Neural progenitor cell (in vitro differentiated cells): ENCODE measurements around the gene COP1. TPM values are rescaled to one million over a fixed set of nuclear protein-coding genes. Genes with fewer than 3 reads are reported as not detected.
"Not testable (repeated sequence)": the region's sequence is repeated elsewhere in the genome, so short reads cannot be mapped to it uniquely, and the experiment has no call there.

Experiments used
- DNase-seq: peaks from one replicate; pipeline ENCODE4 v3.0.0-alpha.2; 2016; ENCODE audit warnings: low spot score
- H2AFZ ChIP-seq: fragments of 200-600 bp; sonication (generic); replicated peaks from 2 replicates; pipeline ENCODE4 v1.6.1; 2016; ENCODE audit warnings: antibody characterized with exemption
- H3F3A ChIP-seq: fragments of 200-600 bp; sonication (generic); 2 replicates; pipeline ENCODE4 v1.6.1; 2016; ENCODE audit warnings: antibody characterized with exemption, low read depth
- H3K27ac ChIP-seq: fragments of 200-600 bp; sonication (generic); 2 replicates; pipeline ENCODE4 v1.5.1; 2016; ENCODE audit warnings: mild to moderate bottlenecking
- H3K27me3 ChIP-seq: fragments of 200-600 bp; sonication (generic); 2 replicates; pipeline ENCODE4 v1.6.1; 2016; ENCODE audit warnings: mild to moderate bottlenecking, moderate library complexity
- H3K36me3 ChIP-seq: fragments of 200-600 bp; sonication (generic); 2 replicates; pipeline ENCODE4 v1.5.1; 2016
- H3K4me1 ChIP-seq: fragments of 200-600 bp; sonication (generic); 2 replicates; pipeline ENCODE4 v1.6.1; 2016; ENCODE audit warnings: mixed run types
- H3K4me2 ChIP-seq: fragments of 200-600 bp; sonication (generic); 2 replicates; pipeline ENCODE4 v1.6.1; 2016
- H3K4me3 ChIP-seq: fragments of 200-600 bp; sonication (generic); 2 replicates; pipeline ENCODE4 v1.5.1; 2016
- H3K79me2 ChIP-seq: fragments of 200-600 bp; sonication (generic); 2 replicates; pipeline ENCODE4 v1.6.1; 2016; ENCODE audit warnings: low read depth
- H3K9ac ChIP-seq: fragments of 200-600 bp; sonication (generic); 2 replicates; pipeline ENCODE4 v1.6.1; 2016
- H3K9me3 ChIP-seq: fragments of 200-600 bp; sonication (generic); 2 replicates; pipeline ENCODE4 v1.5.1; 2016; ENCODE audit warnings: low read depth
- H4K20me1 ChIP-seq: fragments of 200-600 bp; sonication (generic); 2 replicates; pipeline ENCODE4 v1.6.1; 2016; ENCODE audit warnings: low read depth
- H3K27ac Mint-ChIP-seq: 3 replicates; pipeline ENCODE4 v1.8.0; 2021; ENCODE audit warnings: mixed read lengths
- H3K27me3 Mint-ChIP-seq: 2 replicates; pipeline ENCODE4 v1.8.0; 2022; ENCODE audit warnings: low read depth, mild to moderate bottlenecking, inconsistent platforms, moderate library complexity, mixed read lengths; ENCODE audit not compliant: insufficient read depth
- H3K36me3 Mint-ChIP-seq: 3 replicates; pipeline ENCODE4 v1.8.0; 2021; ENCODE audit warnings: mixed read lengths
- H3K4me1 Mint-ChIP-seq: 3 replicates; pipeline ENCODE4 v1.8.0; 2021; ENCODE audit warnings: mixed read lengths
- H3K4me3 Mint-ChIP-seq: 3 replicates; pipeline ENCODE4 v1.8.0; 2021; ENCODE audit warnings: mild to moderate bottlenecking, moderate library complexity, mixed read lengths
- H3K9me3 Mint-ChIP-seq: 3 replicates; pipeline ENCODE4 v1.8.0; 2020; ENCODE audit warnings: mixed read lengths
- EZH2 ChIP-seq: fragments of 200-600 bp; sonication (generic); IDR thresholded peaks from 2 replicates; pipeline ENCODE4 v1.6.1; 2017; ENCODE audit warnings: antibody characterized with exemption, mild to moderate bottlenecking, moderate library complexity
- EZH2phosphoT487 ChIP-seq: fragments of 200-600 bp; sonication (generic); IDR thresholded peaks from 2 replicates; pipeline ENCODE4 v1.6.1; 2017; ENCODE audit warnings: antibody characterized with exemption
- total RNA-seq: library from RNA; depleted of rRNA; stranded (reverse); fragments of >200 nt; gene quantifications from 2 replicates; pipeline ENCODE4 v1.2.3, GENCODE V29; 2015; ENCODE audit warnings: low replicate concordance
- TF ChIP-seq, protein P1 (sequence below): fragments of 200-600 bp; sonication (generic); IDR thresholded peaks from 2 replicates; pipeline ENCODE4 v1.5.1; 2017; ENCODE audit warnings: antibody characterized with exemption, mild to moderate bottlenecking

Gene COP1
- total RNA-seq, 1 donor from 2014 or later: 98.5 TPM

DNA sequence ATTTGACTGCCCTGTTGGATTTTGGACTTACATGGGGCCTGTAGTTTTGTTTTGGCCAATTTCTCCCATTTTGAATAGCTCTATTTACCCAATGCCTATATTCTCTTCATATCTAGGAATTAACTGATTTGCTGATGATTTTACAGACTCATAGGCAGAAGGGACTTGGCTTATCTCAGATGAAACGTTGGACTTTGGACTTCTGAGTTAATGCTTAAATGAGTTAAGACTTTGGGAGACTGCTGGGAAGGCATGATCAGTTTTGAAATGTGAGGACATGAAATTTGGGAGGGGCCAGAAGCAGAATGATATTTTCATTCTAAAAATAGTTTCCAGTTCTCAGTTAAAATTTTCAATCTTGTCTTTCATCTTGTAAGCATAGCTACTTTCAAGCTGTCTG, 222.3 kb downstream of the COP1 start:
- Mint-ChIP-seq H3K9me3 (peaks cover 34% of the 10 kb centered on the region), H3K27me3 (no peaks in the 10 kb centered on the region), H3K4me1 (no peaks in the 10 kb centered on the region), H3K4me3 (no peak overlapping the region), H3K27ac (no peak overlapping the region), H3K36me3 (peaks cover 64% of the 10 kb centered on the region)
- Histone ChIP-seq H3K4me2 (no peak overlapping the region), H3K4me3 (no peak overlapping the region), H2AFZ (no peak overlapping the region), H3K9ac (no peak overlapping the region), H3K79me2 (no peaks in the 10 kb centered on the region), H4K20me1 (no peaks in the 10 kb centered on the region), H3K4me1 (no peaks in the 10 kb centered on the region), H3K27me3 (no peaks in the 10 kb centered on the region), H3K27ac (no peak overlapping the region), H3F3A (no peaks in the 10 kb centered on the region), H3K9me3 (no peaks in the 10 kb centered on the region), H3K36me3 (peaks cover 28% of the 10 kb centered on the region)
- no peak for DNase-seq
- TF ChIP-seq EZH2 (no peak), EZH2phosphoT487 (no peak)
- TF ChIP-seq, protein P1, sequence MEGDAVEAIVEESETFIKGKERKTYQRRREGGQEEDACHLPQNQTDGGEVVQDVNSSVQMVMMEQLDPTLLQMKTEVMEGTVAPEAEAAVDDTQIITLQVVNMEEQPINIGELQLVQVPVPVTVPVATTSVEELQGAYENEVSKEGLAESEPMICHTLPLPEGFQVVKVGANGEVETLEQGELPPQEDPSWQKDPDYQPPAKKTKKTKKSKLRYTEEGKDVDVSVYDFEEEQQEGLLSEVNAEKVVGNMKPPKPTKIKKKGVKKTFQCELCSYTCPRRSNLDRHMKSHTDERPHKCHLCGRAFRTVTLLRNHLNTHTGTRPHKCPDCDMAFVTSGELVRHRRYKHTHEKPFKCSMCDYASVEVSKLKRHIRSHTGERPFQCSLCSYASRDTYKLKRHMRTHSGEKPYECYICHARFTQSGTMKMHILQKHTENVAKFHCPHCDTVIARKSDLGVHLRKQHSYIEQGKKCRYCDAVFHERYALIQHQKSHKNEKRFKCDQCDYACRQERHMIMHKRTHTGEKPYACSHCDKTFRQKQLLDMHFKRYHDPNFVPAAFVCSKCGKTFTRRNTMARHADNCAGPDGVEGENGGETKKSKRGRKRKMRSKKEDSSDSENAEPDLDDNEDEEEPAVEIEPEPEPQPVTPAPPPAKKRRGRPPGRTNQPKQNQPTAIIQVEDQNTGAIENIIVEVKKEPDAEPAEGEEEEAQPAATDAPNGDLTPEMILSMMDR: no peak

- Mint-ChIP-seq H3K9me3 (peaks cover 34% of the 10 kb centered on the region), H3K4me1 (no peaks in the 10 kb centered on the region), H3K27me3 (no peaks in the 10 kb centered on the region), H3K36me3 (peaks cover 64% of the 10 kb centered on the region), H3K4me3 (no peak overlapping the region), H3K27ac (no peak overlapping the region)
- Histone ChIP-seq H2AFZ (no peak overlapping the region), H3K27me3 (no peaks in the 10 kb centered on the region), H3K9ac (no peak overlapping the region), H3K36me3 (peaks cover 28% of the 10 kb centered on the region), H3K4me2 (no peak overlapping the region), H3K4me1 (no peaks in the 10 kb centered on the region), H4K20me1 (no peaks in the 10 kb centered on the region), H3K9me3 (no peaks in the 10 kb centered on the region), H3K4me3 (no peak overlapping the region), H3K79me2 (no peaks in the 10 kb centered on the region), H3F3A (no peaks in the 10 kb centered on the region), H3K27ac (no peak overlapping the region)
- TF ChIP-seq EZH2 (no peak), EZH2phosphoT487 (no peak)
- TF ChIP-seq, protein P1: no peak
- DNase-seq: no peak
Measured at GRCh38 chr1:175984057-175984812, 222.9 kb downstream of the COP1 start.

- H4K20me1 ChIP-seq, H3K27ac ChIP-seq, H3K4me1 ChIP-seq, H3K9me3 ChIP-seq, H3F3A ChIP-seq, H3K79me2 ChIP-seq, H3K27me3 ChIP-seq, H3K4me2 ChIP-seq, H2AFZ ChIP-seq, H3K4me3 ChIP-seq, H3K27ac Mint-ChIP-seq, H3K4me3 Mint-ChIP-seq, H3K27me3 Mint-ChIP-seq, H3K4me1 Mint-ChIP-seq, H3K9ac ChIP-seq, DNase-seq: not testable (repeated sequence)
- peaks cover 28% of the 10 kb centered on the region for H3K36me3 ChIP-seq
- peaks cover 63% of the 10 kb centered on the region for H3K36me3 Mint-ChIP-seq
- H3K9me3 Mint-ChIP-seq: peaks cover 34% of the 10 kb centered on the region
Measured at GRCh38 chr1:175983363-175983762, 223.7 kb downstream of the COP1 start.

GRCh38 chr1:175981128-175981527, 226.0 kb downstream of the COP1 start:
- H3K4me2 ChIP-seq: no peak overlapping the region
- Mint-ChIP-seq H3K27me3 (no peaks in the 10 kb centered on the region), H3K4me3 (no peak overlapping the region), H3K36me3 (peaks cover 51% of the 10 kb centered on the region), H3K4me1 (no peaks in the 10 kb centered on the region), H3K9me3 (peaks cover 34% of the 10 kb centered on the region), H3K27ac (no peak overlapping the region)
- H4K20me1 ChIP-seq: no peaks in the 10 kb centered on the region
- no peak for TF ChIP-seq EZH2
- no peak for TF ChIP-seq EZH2phosphoT487
- TF ChIP-seq, protein P1: no peak
- H3K36me3 ChIP-seq: peaks cover 25% of the 10 kb centered on the region
- no peaks in the 10 kb centered on the region for H3F3A ChIP-seq
- H3K4me3 ChIP-seq: no peak overlapping the region
- no peak overlapping the region for H2AFZ ChIP-seq
- DNase-seq: no peak
- no peaks in the 10 kb centered on the region for H3K27me3 ChIP-seq
- H3K9ac ChIP-seq: no peak overlapping the region
- peaks cover 9% of the 10 kb centered on the region for H3K4me1 ChIP-seq
- H3K79me2 ChIP-seq: no peaks in the 10 kb centered on the region
- no peak overlapping the region for H3K27ac ChIP-seq
- H3K9me3 ChIP-seq: no peaks in the 10 kb centered on the region
